ENCODE results near the gene CABLES2.
A peak's percentile ranks its signal among the peaks of the same experiment; 100 is the strongest.

The CABLES2 gene

GRCh38 chr20:62387933-62388635 lies 19.0 kb downstream of the CABLES2 start:
- H3K36me3 ChIP-seq (ENCODE audit: control insufficient read depth, low read length): peaks cover 67% of the 10 kb centered on the region
- H3K4me1 ChIP-seq (ENCODE audit: control insufficient read depth, low read length): peaks cover 26% of the 10 kb centered on the region

GRCh38 chr20:62387219-62387913 lies 19.7 kb downstream of the CABLES2 start:
- Histone ChIP-seq H4K20me1 (ENCODE audit: control insufficient read depth, insufficient read depth, low read depth, low read length) (peaks cover 11% of the 10 kb centered on the region), H3K4me1 (ENCODE audit: control insufficient read depth, low read length) (peaks cover 32% of the 10 kb centered on the region), H3K27ac (ENCODE audit: low read depth, low read length) (peak overlapping the region; percentile 78), H3K9me2 (replicated peaks; ENCODE audit: control insufficient read depth, low read length) (no peaks in the 10 kb centered on the region), H3K79me2 (ENCODE audit: control insufficient read depth, low read length) (peaks cover 67% of the 10 kb centered on the region), H3K9me3 (ENCODE audit: control insufficient read depth, insufficient read depth, low read length) (no peaks in the 10 kb centered on the region), H3F3A (ENCODE audit: control insufficient read depth, insufficient read depth) (peaks cover 37% of the 10 kb centered on the region), H3K27me3 (ENCODE audit: control insufficient read depth, low read length) (no peaks in the 10 kb centered on the region), H3K36me3 (ENCODE audit: control insufficient read depth, low read length) (peaks cover 72% of the 10 kb centered on the region), H3K4me2 (ENCODE audit: low read length) (peak overlapping the region; percentile 80), H3K4me3 (ENCODE audit: low read length) (peak overlapping the region; percentile 100)
- TF ChIP-seq CTCF (IDR thresholded peaks at IDR 0.05; ENCODE audit: low read depth, low read length, poor library complexity, severe bottlenecking) (no peak), EZH2phosphoT487 (IDR thresholded peaks at IDR 0.05; ENCODE audit: borderline replicate concordance, low read length) (no peak)

More at GRCh38 chr20:62387933-62388635, 19.0 kb downstream of the CABLES2 start:
- Histone ChIP-seq H3K27me3 (ENCODE audit: control insufficient read depth, low read length) (no peaks in the 10 kb centered on the region), H3K27ac (ENCODE audit: low read depth, low read length) (peak overlapping the region; percentile 78), H3K9me2 (replicated peaks; ENCODE audit: control insufficient read depth, low read length) (no peaks in the 10 kb centered on the region), H3K4me3 (ENCODE audit: low read length) (peak overlapping the region; percentile 100), H3K4me2 (ENCODE audit: low read length) (peak overlapping the region; percentile 80), H3F3A (ENCODE audit: control insufficient read depth, insufficient read depth) (peaks cover 37% of the 10 kb centered on the region), H3K9me3 (ENCODE audit: control insufficient read depth, insufficient read depth, low read length) (no peaks in the 10 kb centered on the region), H4K20me1 (ENCODE audit: control insufficient read depth, insufficient read depth, low read depth, low read length) (peaks cover 11% of the 10 kb centered on the region), H3K79me2 (ENCODE audit: control insufficient read depth, low read length) (peaks cover 64% of the 10 kb centered on the region)
- TF ChIP-seq EZH2phosphoT487 (IDR thresholded peaks at IDR 0.05; ENCODE audit: borderline replicate concordance, low read length): no peak
- no peak for TF ChIP-seq CTCF (IDR thresholded peaks at IDR 0.05; ENCODE audit: low read depth, low read length, poor library complexity, severe bottlenecking)

- Histone ChIP-seq H3K9me3 (ENCODE audit: control insufficient read depth, insufficient read depth, low read length) (no peaks in the 10 kb centered on the region), H3K27ac (ENCODE audit: low read depth, low read length) (peak within 1 kb of the TSS; percentile 78), H3K27me3 (ENCODE audit: control insufficient read depth, low read length) (no peaks in the 10 kb centered on the region), H4K20me1 (ENCODE audit: control insufficient read depth, insufficient read depth, low read depth, low read length) (peaks cover 11% of the 10 kb centered on the region), H3K4me3 (ENCODE audit: low read length) (peak within 1 kb of the TSS; percentile 100), H3K4me2 (ENCODE audit: low read length) (peak within 1 kb of the TSS; percentile 80), H3K36me3 (ENCODE audit: control insufficient read depth, low read length) (peaks cover 80% of the 10 kb centered on the region), H3K9me2 (replicated peaks; ENCODE audit: control insufficient read depth, low read length) (no peaks in the 10 kb centered on the region), H3F3A (ENCODE audit: control insufficient read depth, insufficient read depth) (peaks cover 37% of the 10 kb centered on the region), H3K79me2 (ENCODE audit: control insufficient read depth, low read length) (peaks cover 73% of the 10 kb centered on the region), H3K4me1 (ENCODE audit: control insufficient read depth, low read length) (peaks cover 32% of the 10 kb centered on the region)
- TF ChIP-seq CTCF (IDR thresholded peaks at IDR 0.05; ENCODE audit: low read depth, low read length, poor library complexity, severe bottlenecking): no peak
Observed at GRCh38 chr20:62386383-62387218, 20.5 kb downstream of the CABLES2 start, which contains the start of gene RPS21. Gene RPS21 (plus strand): TSS chr20:62387103. CDS start chr20:62387339, 236 bp downstream.
